KMS-11 (cell line): ENCODE measurements around the gene LTF.

ENCODE experiments used
- H2AFZ ChIP-seq: fragments of 200-600 bp; sonication (generic); 2 replicates; pipeline ENCODE4 v1.6.1; 2016; ENCODE audit warnings: antibody characterized with exemption, mixed run types, low read depth
- H3K27ac ChIP-seq: fragments of 200-600 bp; sonication (generic); 2 replicates; pipeline ENCODE4 v1.6.1; 2016; ENCODE audit warnings: mild to moderate bottlenecking, mixed run types
- H3K27me3 ChIP-seq: fragments of 200-600 bp; sonication (generic); 2 replicates; pipeline ENCODE4 v1.6.1; 2017; ENCODE audit warnings: mild to moderate bottlenecking, low read depth, mixed run types, moderate library complexity; ENCODE audit not compliant: insufficient read depth
- H3K36me3 ChIP-seq: fragments of 200-600 bp; sonication (generic); 2 replicates; pipeline ENCODE4 v1.6.1; 2017; ENCODE audit warnings: mild to moderate bottlenecking, mixed run types; ENCODE audit not compliant: insufficient read depth
- H3K4me1 ChIP-seq: fragments of 200-600 bp; sonication (generic); 2 replicates; pipeline ENCODE4 v1.6.1; 2016; ENCODE audit warnings: mild to moderate bottlenecking, low read depth, mixed run types; ENCODE audit not compliant: poor library complexity, severe bottlenecking
- H3K4me2 ChIP-seq: fragments of 200-600 bp; sonication (generic); 2 replicates; pipeline ENCODE4 v1.7.0; 2016; ENCODE audit warnings: mild to moderate bottlenecking, mixed run types
- H3K4me3 ChIP-seq: fragments of 200-600 bp; sonication (generic); IDR thresholded peaks from 2 replicates; pipeline ENCODE4 v1.6.1; 2017; ENCODE audit warnings: low read depth, low read length, mixed read lengths; ENCODE audit not compliant: insufficient read depth
- H3K79me2 ChIP-seq: fragments of 200-600 bp; sonication (generic); 2 replicates; pipeline ENCODE4 v1.6.1; 2016; ENCODE audit warnings: low read depth, mixed run types; ENCODE audit not compliant: insufficient read depth
- H3K9ac ChIP-seq: fragments of 200-600 bp; sonication (generic); 2 replicates; pipeline ENCODE4 v1.6.1; 2016; ENCODE audit warnings: mild to moderate bottlenecking, mixed run types
- H4K20me1 ChIP-seq: fragments of 200-600 bp; sonication (generic); 2 replicates; pipeline ENCODE4 v1.6.1; 2016; ENCODE audit warnings: mild to moderate bottlenecking, mixed run types; ENCODE audit not compliant: insufficient read depth
- TF ChIP-seq, protein P1 (sequence below): fragments of 200-600 bp; sonication (generic); conservative IDR thresholded peaks from 2 replicates; pipeline ENCODE4 v1.6.1; 2017; ENCODE audit warnings: low read depth, mild to moderate bottlenecking, antibody characterized with exemption, low read length, moderate library complexity, mixed read lengths

The LTF gene

DNA sequence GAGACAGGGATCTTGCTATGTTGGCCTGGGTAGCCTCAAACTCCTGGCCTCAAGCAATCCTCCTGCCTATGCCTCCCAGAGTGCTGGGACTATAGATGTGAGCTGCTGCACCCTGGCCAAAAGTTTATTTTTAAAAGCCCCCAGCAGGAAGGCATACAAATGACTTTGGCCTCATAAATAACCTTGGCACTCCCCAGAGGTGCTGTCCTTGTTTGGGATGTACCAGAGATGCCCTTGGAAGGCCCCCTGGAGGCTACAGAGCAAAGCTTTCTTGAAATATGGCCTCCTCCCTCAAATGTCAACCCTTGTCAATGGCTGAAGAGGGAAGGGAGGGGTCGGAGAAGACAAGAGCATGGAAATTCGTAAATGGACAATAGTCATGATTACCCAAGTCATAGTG is 19.1 kb upstream of the LTF start:
- H2AFZ ChIP-seq = no peak overlapping the region
- H3K36me3 ChIP-seq = no peaks in the 10 kb centered on the region
- no peaks in the 10 kb centered on the region for H4K20me1 ChIP-seq
- H3K27me3 ChIP-seq = no peaks in the 10 kb centered on the region
- no peaks in the 10 kb centered on the region for H3K79me2 ChIP-seq
- TF ChIP-seq, protein P1, sequence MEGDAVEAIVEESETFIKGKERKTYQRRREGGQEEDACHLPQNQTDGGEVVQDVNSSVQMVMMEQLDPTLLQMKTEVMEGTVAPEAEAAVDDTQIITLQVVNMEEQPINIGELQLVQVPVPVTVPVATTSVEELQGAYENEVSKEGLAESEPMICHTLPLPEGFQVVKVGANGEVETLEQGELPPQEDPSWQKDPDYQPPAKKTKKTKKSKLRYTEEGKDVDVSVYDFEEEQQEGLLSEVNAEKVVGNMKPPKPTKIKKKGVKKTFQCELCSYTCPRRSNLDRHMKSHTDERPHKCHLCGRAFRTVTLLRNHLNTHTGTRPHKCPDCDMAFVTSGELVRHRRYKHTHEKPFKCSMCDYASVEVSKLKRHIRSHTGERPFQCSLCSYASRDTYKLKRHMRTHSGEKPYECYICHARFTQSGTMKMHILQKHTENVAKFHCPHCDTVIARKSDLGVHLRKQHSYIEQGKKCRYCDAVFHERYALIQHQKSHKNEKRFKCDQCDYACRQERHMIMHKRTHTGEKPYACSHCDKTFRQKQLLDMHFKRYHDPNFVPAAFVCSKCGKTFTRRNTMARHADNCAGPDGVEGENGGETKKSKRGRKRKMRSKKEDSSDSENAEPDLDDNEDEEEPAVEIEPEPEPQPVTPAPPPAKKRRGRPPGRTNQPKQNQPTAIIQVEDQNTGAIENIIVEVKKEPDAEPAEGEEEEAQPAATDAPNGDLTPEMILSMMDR = no peak
- H3K4me1 ChIP-seq = peaks cover under 1% of the 10 kb centered on the region
- H3K27ac ChIP-seq = no peak overlapping the region
- no peak overlapping the region for H3K9ac ChIP-seq
- no peak overlapping the region for H3K4me3 ChIP-seq
- H3K4me2 ChIP-seq = no peak overlapping the region

DNA sequence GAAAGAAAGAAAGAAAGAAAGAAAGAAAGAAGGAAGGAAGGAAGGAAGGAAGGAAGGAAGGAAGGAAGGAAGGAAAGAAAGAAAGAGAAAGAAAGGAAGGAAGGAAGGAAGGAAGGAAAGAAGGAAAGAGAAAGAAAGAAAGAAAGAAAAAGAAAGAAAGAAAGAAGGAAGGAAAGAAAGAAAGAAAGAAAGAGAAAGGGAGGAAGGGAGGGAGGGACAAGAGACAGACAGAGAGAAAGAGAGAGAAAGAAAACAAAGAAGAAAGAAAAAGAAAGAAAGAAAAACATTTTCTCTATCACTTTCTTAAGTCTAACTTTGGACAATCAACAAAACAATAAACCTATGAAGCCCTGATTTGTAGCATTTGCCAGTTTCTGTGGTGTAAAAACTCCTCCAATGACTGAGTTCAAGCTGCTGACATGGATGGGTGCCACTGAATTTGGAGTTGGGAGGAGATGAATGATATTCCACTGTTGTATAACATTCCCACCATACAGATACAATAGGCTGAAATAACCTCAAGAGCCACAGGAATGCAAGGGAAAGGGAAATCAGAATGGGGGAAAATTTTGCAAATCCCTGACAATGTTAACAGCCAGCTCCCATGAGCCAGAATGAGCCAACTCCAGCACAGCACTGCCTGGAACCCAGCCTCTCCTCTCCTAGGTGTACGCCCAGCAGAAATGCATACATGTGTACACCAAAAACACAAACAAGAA is 18.1 kb upstream of the LTF start:
- no peaks in the 10 kb centered on the region for H3K4me1 ChIP-seq
- TF ChIP-seq, protein P1 = no peak

DNA sequence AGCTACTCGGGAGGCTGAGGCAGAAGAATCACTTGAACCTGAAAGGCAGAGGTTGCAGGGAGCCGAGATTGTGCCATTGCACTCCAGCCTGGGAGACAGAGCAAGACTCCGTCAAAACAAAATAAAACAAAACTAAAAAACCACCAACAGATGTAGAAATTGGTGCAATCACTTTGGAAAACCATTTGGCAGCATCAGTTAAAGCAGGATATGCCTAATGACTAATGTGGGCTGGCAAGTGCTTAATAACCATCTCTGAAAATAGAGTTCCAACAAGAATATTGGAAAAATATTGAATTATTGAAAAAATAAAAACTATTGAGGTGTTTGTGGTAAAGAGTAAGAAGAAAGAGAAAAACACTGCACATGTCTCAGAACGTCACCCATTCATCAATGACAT is 16.9 kb upstream of the LTF start:
- TF ChIP-seq, protein P1 = no peak
- H3K9ac ChIP-seq = no peak overlapping the region
- H3K4me1 ChIP-seq = no peaks in the 10 kb centered on the region
- H3K36me3 ChIP-seq = no peaks in the 10 kb centered on the region
- no peak overlapping the region for H3K4me2 ChIP-seq
- H2AFZ ChIP-seq = no peak overlapping the region
- no peaks in the 10 kb centered on the region for H3K79me2 ChIP-seq
- H3K4me3 ChIP-seq = no peak overlapping the region
- H4K20me1 ChIP-seq = no peaks in the 10 kb centered on the region
- no peak overlapping the region for H3K27ac ChIP-seq
- H3K27me3 ChIP-seq = no peaks in the 10 kb centered on the region

More for the DNA sequence above, 18.1 kb upstream of the LTF start:
- no peaks in the 10 kb centered on the region for H3K79me2 ChIP-seq
- no peak overlapping the region for H3K9ac ChIP-seq
- no peaks in the 10 kb centered on the region for H3K27me3 ChIP-seq
- no peak overlapping the region for H3K4me3 ChIP-seq
- no peaks in the 10 kb centered on the region for H3K36me3 ChIP-seq
- H4K20me1 ChIP-seq = no peaks in the 10 kb centered on the region
- H2AFZ ChIP-seq = no peak overlapping the region
- no peak overlapping the region for H3K27ac ChIP-seq
- H3K4me2 ChIP-seq = no peak overlapping the region

DNA sequence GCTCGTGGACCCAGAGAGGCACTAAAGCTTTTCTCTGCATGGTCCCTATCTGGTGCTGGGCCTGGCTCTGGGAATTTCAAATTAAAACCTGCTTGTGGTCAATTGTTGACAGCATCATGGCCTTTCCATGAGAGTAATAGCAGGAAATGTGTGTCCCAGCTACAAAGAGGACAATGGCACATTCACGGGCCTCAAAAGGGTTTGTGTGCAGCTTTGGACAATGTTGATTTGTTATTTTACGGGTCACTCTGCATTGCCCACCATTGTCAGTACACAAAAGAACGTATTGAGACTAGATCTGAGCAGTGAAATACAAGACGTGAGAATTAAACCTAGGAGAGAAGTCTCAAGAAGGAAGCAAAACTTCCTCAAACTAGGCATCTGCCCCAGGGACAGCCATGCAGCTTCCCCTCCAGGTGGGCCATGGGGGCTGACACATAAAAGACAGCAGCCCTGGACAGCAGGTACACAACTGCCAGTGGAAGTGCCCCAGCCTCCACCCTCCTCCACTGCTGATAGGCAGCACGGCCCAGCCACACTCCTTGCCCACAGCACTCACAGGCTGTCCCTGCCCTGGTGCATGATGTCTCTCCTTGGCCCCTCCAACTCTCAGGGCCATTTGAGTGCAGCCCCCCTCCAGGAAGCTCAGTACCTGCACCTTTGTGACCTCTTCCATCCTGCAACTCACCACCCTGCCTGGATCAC is 15.9 kb upstream of the LTF start:
- no peak overlapping the region for H3K27ac ChIP-seq
- no peaks in the 10 kb centered on the region for H3K4me1 ChIP-seq
- no peaks in the 10 kb centered on the region for H4K20me1 ChIP-seq
- TF ChIP-seq, protein P1 = no peak
- no peak overlapping the region for H3K4me3 ChIP-seq
- H3K27me3 ChIP-seq = no peaks in the 10 kb centered on the region
- no peak overlapping the region for H3K9ac ChIP-seq
- no peak overlapping the region for H2AFZ ChIP-seq
- no peak overlapping the region for H3K4me2 ChIP-seq
- H3K79me2 ChIP-seq = no peaks in the 10 kb centered on the region
- no peaks in the 10 kb centered on the region for H3K36me3 ChIP-seq
